HepG2 (cell line): ENCODE data around the gene IPP. TPM values are rescaled to one million over a fixed set of nuclear protein-coding genes. Genes with fewer than 3 reads are reported as not detected.

Experiments
- ADNP ChIP-seq: sonication (generic); formaldehyde crosslinking; IDR thresholded peaks from 2 replicates; pipeline ENCODE4 v1.4.0; 2020; ENCODE audit warnings: missing genetic modification reagents
- CCDC6 ChIP-seq: sonication (generic); formaldehyde crosslinking; IDR thresholded peaks from 2 replicates; pipeline ENCODE4 v1.8.1; 2022; ENCODE audit warnings: mild to moderate bottlenecking, missing genetic modification reagents, moderate library complexity
- EED ChIP-seq: sonication (generic); formaldehyde crosslinking; IDR thresholded peaks from 2 replicates; pipeline ENCODE4 v1.5.0; 2020; ENCODE audit warnings: mild to moderate bottlenecking, missing genetic modification reagents
- GATA4 ChIP-seq: sonication (generic); IDR thresholded peaks from 2 replicates; pipeline ENCODE4 v1.6.1; 2016; ENCODE audit warnings: antibody characterized with exemption, low read depth, borderline replicate concordance
- KAT8 ChIP-seq: IDR thresholded peaks from 2 replicates; pipeline ENCODE4 v1.6.1; 2016; ENCODE audit warnings: missing genetic modification reagents, missing compliant biosample characterization
- NFKB2 ChIP-seq: sonication (generic); formaldehyde crosslinking; IDR thresholded peaks from 2 replicates; pipeline ENCODE4 v1.4.0; 2020; ENCODE audit warnings: missing genetic modification reagents, borderline replicate concordance
- PHF8 ChIP-seq: sonication (generic); formaldehyde crosslinking; IDR thresholded peaks from 2 replicates; pipeline ENCODE4 v1.5.0; 2020; ENCODE audit warnings: missing genetic modification reagents
- RXRB ChIP-seq: IDR thresholded peaks from 2 replicates; pipeline ENCODE4 v1.6.1; 2016; ENCODE audit warnings: borderline replicate concordance, missing genetic modification reagents, missing compliant biosample characterization
- SMARCE1 ChIP-seq: fragments of 450-650 bp; IDR thresholded peaks from 2 replicates; pipeline ENCODE4 v1.6.1; 2017; ENCODE audit warnings: borderline replicate concordance
- SOX13 ChIP-seq, 3 experiments: fragments of 450-650 bp in 1 of 3; sonication (generic) in 1 of 3; formaldehyde crosslinking in 1 of 3; IDR thresholded peaks in 2 of 3; conservative IDR thresholded peaks in 1 of 3; 2 replicates each; pipeline versions ENCODE4 v1.5.0 to v1.6.1; 2016 to 2020; ENCODE audit warnings: antibody characterized with exemption in 1 of 3, mild to moderate bottlenecking in 1 of 3, missing compliant biosample characterization in 1 of 3, missing genetic modification reagents in 1 of 3, moderate library complexity in 1 of 3
- XRCC5 ChIP-seq: fragments of 200-400 bp; formaldehyde crosslinking; optimal IDR thresholded peaks from 2 replicates; pipeline ENCODE3; 2017; ENCODE audit warnings: mild to moderate bottlenecking, low read length
- ZBTB1 ChIP-seq: sonication (generic); formaldehyde crosslinking; IDR thresholded peaks from 2 replicates; pipeline ENCODE4 v1.4.0; 2020; ENCODE audit warnings: missing genetic modification reagents, borderline replicate concordance
- ZIK1 ChIP-seq: sonication (generic); formaldehyde crosslinking; IDR thresholded peaks from 2 replicates; pipeline ENCODE4 v1.5.0; 2020; ENCODE audit warnings: mild to moderate bottlenecking, low read depth, missing genetic modification reagents, borderline replicate concordance
- ZNF44 ChIP-seq: sonication (generic); formaldehyde crosslinking; IDR thresholded peaks from 2 replicates; pipeline ENCODE4 v1.5.1; 2020; ENCODE audit warnings: mild to moderate bottlenecking, missing genetic modification reagents
- ZNF598 ChIP-seq: sonication (generic); formaldehyde crosslinking; IDR thresholded peaks from 2 replicates; pipeline ENCODE4 v1.5.1; 2020; ENCODE audit warnings: mild to moderate bottlenecking, missing genetic modification reagents, borderline replicate concordance
- ZNF670 ChIP-seq: sonication (generic); formaldehyde crosslinking; IDR thresholded peaks from 2 replicates; pipeline ENCODE4 v1.8.0; 2022; ENCODE audit warnings: mild to moderate bottlenecking, missing genetic modification reagents, borderline replicate concordance
- ZNF678 ChIP-seq: sonication (generic); formaldehyde crosslinking; IDR thresholded peaks from 2 replicates; pipeline ENCODE4 v1.4.0; 2020; ENCODE audit warnings: mild to moderate bottlenecking, missing genetic modification reagents
- ZNF776 ChIP-seq: sonication (generic); formaldehyde crosslinking; IDR thresholded peaks from 2 replicates; pipeline ENCODE4 v1.4.0; 2020; ENCODE audit warnings: mild to moderate bottlenecking, missing genetic modification reagents
- ZNF780A ChIP-seq: sonication (generic); formaldehyde crosslinking; IDR thresholded peaks from 2 replicates; pipeline ENCODE4 v1.8.0; 2022; ENCODE audit warnings: mild to moderate bottlenecking, missing genetic modification reagents, moderate library complexity
- polyA plus RNA-seq, 8 experiments: library from polyadenylated mRNA; depleted of rRNA in 3 of 8; stranded (reverse) in 7 of 8; unstranded in 1 of 8; fragments of >200 nt; fragmentation: Illumina TruSeq in 4 of 8; extraction: Trizol in 4 of 8; gene quantifications; 2 replicates each; pipeline versions ENCODE4 v1.2.1 to v1.2.3, GENCODE V29; 2011 to 2016; ENCODE audit warnings: low read depth in 4 of 8, missing spikeins in 1 of 8, mixed read lengths in 1 of 8; ENCODE audit not compliant: insufficient read depth in 1 of 8
- total RNA-seq, 5 experiments: library from RNA; depleted of rRNA; stranded (reverse); fragments of >200 nt; fragmentation: Illumina TruSeq; extraction: Trizol; gene quantifications; 2 replicates each; pipeline ENCODE4 v1.2.3, GENCODE V29; 2016; ENCODE audit warnings: low read depth in 1 of 5
- TF ChIP-seq, protein P1 (sequence below): sonication (generic); formaldehyde crosslinking; IDR thresholded peaks from 2 replicates; pipeline ENCODE4 v1.5.1; 2020; ENCODE audit warnings: mild to moderate bottlenecking, missing genetic modification reagents, moderate library complexity
- TF ChIP-seq, protein P2 (sequence below): IDR thresholded peaks from 2 replicates; pipeline ENCODE4 v1.6.1; 2016
- TF ChIP-seq, protein P3 (sequence below): sonication (generic); formaldehyde crosslinking; IDR thresholded peaks from 2 replicates; pipeline ENCODE4 v1.8.0; 2022; ENCODE audit warnings: missing genetic modification reagents, mild to moderate bottlenecking, inconsistent platforms, borderline replicate concordance

Gene IPP
- total and polyA plus RNA-seq, 2 of the 13 experiments (the other 11 are each of a cell fraction or from before 2014, with no cell fraction given), result 3.0 to 9.7 TPM

DNA sequence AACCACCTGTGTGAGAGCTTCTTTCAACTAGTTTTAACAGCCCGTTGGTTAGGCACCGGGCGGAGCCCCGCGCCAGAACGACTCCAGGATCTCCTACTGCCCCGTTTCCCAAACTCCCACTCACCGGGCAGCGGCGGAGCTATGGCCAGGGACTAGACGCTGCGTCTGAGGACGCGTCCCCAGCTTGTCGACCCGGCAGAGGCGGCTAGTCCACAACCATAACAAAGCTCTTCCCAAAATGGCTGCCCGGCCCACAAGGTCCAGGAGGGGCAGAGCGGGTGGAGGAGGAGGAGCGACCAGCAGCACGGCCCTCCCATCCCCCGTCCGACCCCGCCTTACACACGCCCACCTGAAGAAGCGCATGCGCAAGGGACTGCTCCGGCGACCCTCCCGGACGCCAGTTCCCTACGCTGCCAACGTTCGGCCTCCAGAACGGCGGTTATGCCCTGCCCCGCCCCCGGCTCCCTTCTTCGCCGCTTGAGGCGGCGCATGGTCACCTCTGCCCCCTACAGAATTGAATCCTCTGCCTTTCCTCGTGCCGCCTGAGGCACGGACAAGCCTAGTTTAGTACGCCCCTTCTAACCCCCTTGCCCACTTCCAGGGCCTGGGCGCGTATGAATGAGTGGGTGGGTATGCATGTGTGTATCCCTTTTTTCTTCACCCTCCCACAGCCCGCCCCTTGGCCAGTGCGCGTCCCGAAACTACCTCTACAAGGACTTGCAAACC lies 64.0 kb downstream of the IPP start, which contains the start of gene GPBP1L1 (continued):
- peak; percentile 63; the same call in 1 of the 2 replicates for TF ChIP-seq KAT8 (CRISPR knock-in tag)
- TF ChIP-seq NFKB2 (CRISPR knock-in tag), result peak; percentile 75; the same call in 1 of the 2 replicates
- TF ChIP-seq, protein P1, sequence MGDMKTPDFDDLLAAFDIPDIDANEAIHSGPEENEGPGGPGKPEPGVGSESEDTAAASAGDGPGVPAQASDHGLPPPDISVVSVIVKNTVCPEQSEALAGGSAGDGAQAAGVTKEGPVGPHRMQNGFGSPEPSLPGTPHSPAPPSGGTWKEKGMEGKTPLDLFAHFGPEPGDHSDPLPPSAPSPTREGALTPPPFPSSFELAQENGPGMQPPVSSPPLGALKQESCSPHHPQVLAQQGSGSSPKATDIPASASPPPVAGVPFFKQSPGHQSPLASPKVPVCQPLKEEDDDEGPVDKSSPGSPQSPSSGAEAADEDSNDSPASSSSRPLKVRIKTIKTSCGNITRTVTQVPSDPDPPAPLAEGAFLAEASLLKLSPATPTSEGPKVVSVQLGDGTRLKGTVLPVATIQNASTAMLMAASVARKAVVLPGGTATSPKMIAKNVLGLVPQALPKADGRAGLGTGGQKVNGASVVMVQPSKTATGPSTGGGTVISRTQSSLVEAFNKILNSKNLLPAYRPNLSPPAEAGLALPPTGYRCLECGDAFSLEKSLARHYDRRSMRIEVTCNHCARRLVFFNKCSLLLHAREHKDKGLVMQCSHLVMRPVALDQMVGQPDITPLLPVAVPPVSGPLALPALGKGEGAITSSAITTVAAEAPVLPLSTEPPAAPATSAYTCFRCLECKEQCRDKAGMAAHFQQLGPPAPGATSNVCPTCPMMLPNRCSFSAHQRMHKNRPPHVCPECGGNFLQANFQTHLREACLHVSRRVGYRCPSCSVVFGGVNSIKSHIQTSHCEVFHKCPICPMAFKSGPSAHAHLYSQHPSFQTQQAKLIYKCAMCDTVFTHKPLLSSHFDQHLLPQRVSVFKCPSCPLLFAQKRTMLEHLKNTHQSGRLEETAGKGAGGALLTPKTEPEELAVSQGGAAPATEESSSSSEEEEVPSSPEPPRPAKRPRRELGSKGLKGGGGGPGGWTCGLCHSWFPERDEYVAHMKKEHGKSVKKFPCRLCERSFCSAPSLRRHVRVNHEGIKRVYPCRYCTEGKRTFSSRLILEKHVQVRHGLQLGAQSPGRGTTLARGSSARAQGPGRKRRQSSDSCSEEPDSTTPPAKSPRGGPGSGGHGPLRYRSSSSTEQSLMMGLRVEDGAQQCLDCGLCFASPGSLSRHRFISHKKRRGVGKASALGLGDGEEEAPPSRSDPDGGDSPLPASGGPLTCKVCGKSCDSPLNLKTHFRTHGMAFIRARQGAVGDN, result peak; percentile 91
- 0 out of 2 replicates have a peak, but pooled peaks have one; percentile 15 for TF ChIP-seq ZNF670 (CRISPR knock-in tag)
- TF ChIP-seq, protein P2, sequence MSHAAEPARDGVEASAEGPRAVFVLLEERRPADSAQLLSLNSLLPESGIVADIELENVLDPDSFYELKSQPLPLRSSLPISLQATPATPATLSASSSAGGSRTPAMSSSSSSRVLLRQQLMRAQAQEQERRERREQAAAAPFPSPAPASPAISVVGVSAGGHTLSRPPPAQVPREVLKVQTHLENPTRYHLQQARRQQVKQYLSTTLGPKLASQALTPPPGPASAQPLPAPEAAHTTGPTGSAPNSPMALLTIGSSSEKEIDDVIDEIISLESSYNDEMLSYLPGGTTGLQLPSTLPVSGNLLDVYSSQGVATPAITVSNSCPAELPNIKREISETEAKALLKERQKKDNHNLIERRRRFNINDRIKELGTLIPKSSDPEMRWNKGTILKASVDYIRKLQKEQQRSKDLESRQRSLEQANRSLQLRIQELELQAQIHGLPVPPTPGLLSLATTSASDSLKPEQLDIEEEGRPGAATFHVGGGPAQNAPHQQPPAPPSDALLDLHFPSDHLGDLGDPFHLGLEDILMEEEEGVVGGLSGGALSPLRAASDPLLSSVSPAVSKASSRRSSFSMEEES (CRISPR knock-in tag), result 0 out of 2 replicates have a peak, but pooled peaks have one; percentile 45
- TF ChIP-seq, protein P3, sequence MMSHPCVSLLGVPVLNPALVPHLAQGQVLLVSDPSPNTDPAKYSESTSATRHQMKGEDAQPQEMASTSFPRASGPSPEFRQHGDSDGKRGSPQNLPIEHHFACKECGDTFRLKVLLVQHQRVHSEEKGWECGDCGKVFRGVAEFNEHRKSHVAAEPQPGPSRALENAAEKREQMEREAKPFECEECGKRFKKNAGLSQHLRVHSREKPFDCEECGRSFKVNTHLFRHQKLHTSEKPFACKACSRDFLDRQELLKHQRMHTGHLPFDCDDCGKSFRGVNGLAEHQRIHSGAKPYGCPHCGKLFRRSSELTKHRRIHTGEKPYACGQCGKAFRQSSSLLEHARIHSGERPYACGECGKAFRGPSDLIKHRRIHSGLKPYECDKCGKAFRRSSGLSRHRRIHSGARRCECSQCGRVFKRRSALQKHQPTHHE (CRISPR knock-in tag), result 0 out of 2 replicates have a peak, but pooled peaks have one; percentile 25
- no peak for TF ChIP-seq CCDC6 (CRISPR knock-in tag)
- TF ChIP-seq ZNF780A, result no peak
- TF ChIP-seq ZNF44 (CRISPR knock-in tag), result 0 out of 2 replicates have a peak, but pooled peaks have one; percentile 48
- TF ChIP-seq XRCC5, result no peak
- peak; percentile 20; the same call in 1 of the 2 replicates for TF ChIP-seq ZNF776 (CRISPR knock-in tag)
- TF ChIP-seq ZNF598, result peak; percentile 22; the same call in 1 of the 2 replicates
- TF ChIP-seq ZBTB1 (CRISPR knock-in tag), result no peak
- TF ChIP-seq EED (CRISPR knock-in tag), result no peak; the same call in 1 of the 2 replicates
- 0 out of 2 replicates have a peak, but pooled peaks have one; percentile 23 for TF ChIP-seq GATA4
- no peak for TF ChIP-seq ADNP (CRISPR knock-in tag)
- TF ChIP-seq SMARCE1, result no peak
- peak; percentile 81 for TF ChIP-seq PHF8 (CRISPR knock-in tag)
- TF ChIP-seq ZIK1, result no peak
- no peak for TF ChIP-seq SOX13 (IDR thresholded peaks at IDR 0.05)
- peak in 1 of 2 experiments; percentile 29; a peak in 1 of 4 replicates for TF ChIP-seq SOX13 (CRISPR knock-in tag; conservative IDR thresholded peaks at IDR 0.05 in 1 of 2, IDR thresholded peaks at IDR 0.05 in 1 of 2)
- 0 out of 2 replicates have a peak, but pooled peaks have one; percentile 17 for TF ChIP-seq ZNF678
- TF ChIP-seq RXRB (CRISPR knock-in tag), result 0 out of 2 replicates have a peak, but pooled peaks have one; percentile 25
